BJ (cell line): Measurements from ENCODE around the gene IRAK4. TPM values are rescaled to one million over a fixed set of nuclear protein-coding genes. Genes with fewer than 3 reads are reported as not detected.
A peak's percentile ranks its signal among the peaks of the same experiment; 100 is the strongest.

ENCODE experiments used
- CTCF ChIA-PET: fragments of 350-600 bp; formaldehyde crosslinking; extraction: SDS; loops from one replicate; lab custom pipeline; 2021; ENCODE audit warnings: antibody characterized with exemption, inconsistent platforms; lab: Yijun Ruan, JAX
- POLR2A ChIA-PET: fragments of 300-600 bp; sonication (Branson Sonifier 250); formaldehyde crosslinking; extraction: SDS; loops from one replicate; lab custom pipeline; 2021; ENCODE audit warnings: antibody characterized with exemption; lab: Charles Lee
- DNase-seq: peaks from one replicate; pipeline ENCODE4 v3.0.0-alpha.2; 2011; ENCODE audit warnings: low read depth
- H3K27me3 ChIP-seq: 2 replicates; pipeline ENCODE4 v1.6.0; 2011; ENCODE audit warnings: low read length; ENCODE audit not compliant: control insufficient read depth, insufficient read depth
- H3K36me3 ChIP-seq: 2 replicates; pipeline ENCODE4 v1.5.1; 2011; ENCODE audit warnings: low read length; ENCODE audit not compliant: control insufficient read depth, insufficient read depth
- H3K4me3 ChIP-seq: 2 replicates; pipeline ENCODE4 v1.5.1; 2011; ENCODE audit warnings: low read depth, mild to moderate bottlenecking, control low read depth, low read length
- CTCF ChIP-seq: IDR thresholded peaks from 2 replicates; pipeline ENCODE4 v1.5.1; 2011; ENCODE audit warnings: low read depth, mild to moderate bottlenecking, control low read depth, inconsistent platforms, low read length, moderate library complexity; ENCODE audit not compliant: insufficient read depth
- polyA plus RNA-seq: library from polyadenylated mRNA; depleted of rRNA; stranded (reverse); fragments of >200 nt; gene quantifications from 2 replicates; pipeline ENCODE4 v1.2.3, GENCODE V29; 2011; rRNA removed

Gene IRAK4
- polyA plus RNA-seq, 1 experiment, result 11.3 TPM

GRCh38 chr12:43832463-43833168, 73.9 kb downstream of the IRAK4 start:
- CTCF ChIA-PET, result interaction anchor here (0.7 kb wide), 1 partner anchor 16 kb away, joined by 3 read pairs; no protein-coding TSS in a partner anchor
- H3K36me3 ChIP-seq, result no peaks in the 10 kb centered on the region
- no peak overlapping the region for H3K4me3 ChIP-seq
- no peak for DNase-seq
- H3K27me3 ChIP-seq, result no peaks in the 10 kb centered on the region
- no peak for TF ChIP-seq CTCF
- POLR2A ChIA-PET, result no interaction called here

DNA sequence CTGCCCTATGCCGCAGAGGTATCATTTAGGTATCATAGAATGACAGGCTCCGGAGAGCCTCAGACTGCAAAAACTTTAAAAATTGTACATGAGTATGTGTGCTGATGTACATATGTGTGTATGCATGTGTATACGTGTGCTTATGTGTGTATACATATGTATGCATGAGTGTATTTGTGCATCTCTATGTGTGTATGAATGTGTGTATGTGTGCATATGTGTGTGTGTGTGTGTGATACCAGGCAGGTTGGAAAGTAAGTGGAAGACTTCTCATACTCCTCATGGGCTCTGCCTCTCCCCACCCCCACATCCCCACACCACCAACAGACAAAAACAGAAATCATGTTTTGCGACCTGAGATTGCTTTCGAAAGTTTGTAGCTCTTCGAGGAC, 76.5 kb downstream of the IRAK4 start:
- Histone ChIP-seq H3K4me3 (peak overlapping the region; percentile 66), H3K27me3 (no peaks in the 10 kb centered on the region), H3K36me3 (no peaks in the 10 kb centered on the region)
- no peak for DNase-seq
- ChIA-PET CTCF (interaction anchor here (1.3 kb wide), 1 partner anchor 27 kb away, joined by 3 read pairs; no protein-coding TSS in a partner anchor), POLR2A (no interaction called here)
- no peak for TF ChIP-seq CTCF

DNA sequence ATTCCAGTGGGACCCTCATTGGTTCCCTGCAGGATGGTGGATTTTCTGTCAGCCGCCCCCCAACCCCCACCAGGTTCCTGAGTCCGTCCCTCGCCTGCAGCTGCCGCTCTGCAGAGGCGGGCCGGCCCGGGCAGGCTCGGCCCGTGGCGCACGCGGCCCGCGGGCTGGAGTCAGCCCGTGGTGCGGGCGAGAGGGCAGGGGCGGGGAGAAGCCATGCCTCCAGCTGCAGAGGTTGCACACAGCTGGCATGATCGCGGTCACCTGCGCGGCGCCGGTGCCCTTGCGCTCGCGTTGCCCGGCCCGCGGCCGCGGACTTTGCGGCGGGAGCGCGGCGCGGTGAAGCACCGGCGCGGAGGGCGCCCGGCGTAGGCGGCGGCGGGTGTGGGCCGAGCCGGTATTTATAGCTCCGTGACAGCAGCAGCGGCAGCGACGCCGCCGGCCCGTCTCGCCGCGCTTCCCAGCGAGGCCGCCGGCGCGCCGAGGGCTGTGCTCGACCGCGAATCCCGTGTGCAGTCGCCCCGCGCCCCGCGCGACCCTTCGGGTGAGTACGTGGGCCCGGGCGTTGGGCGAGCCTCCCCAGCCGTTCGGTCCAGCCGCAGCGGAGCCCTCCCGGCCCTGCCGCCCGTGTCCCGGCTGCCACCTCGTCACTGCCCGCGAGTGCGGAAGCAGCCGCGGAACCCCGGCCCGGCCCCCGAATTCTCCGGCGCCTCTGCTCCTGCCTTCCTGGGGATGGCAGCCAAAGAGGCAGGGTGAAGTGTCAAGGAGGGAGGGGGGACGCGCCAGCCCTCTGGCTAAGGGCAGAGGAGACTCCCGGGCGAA, 77.1 kb downstream of the IRAK4 start, which contains the start of gene TMEM117:
Gene TMEM117 (plus strand): TSS at position 426 of the 819 bp plus-strand sequence.
- Histone ChIP-seq H3K4me3 (peak within 1 kb of the TSS; percentile 66), H3K36me3 (no peaks in the 10 kb centered on the region), H3K27me3 (no peaks in the 10 kb centered on the region)
- CTCF ChIA-PET, result interaction anchor here (1.3 kb wide), 1 partner anchor 27 kb away, joined by 3 read pairs; no protein-coding TSS in a partner anchor
- TF ChIP-seq CTCF, result no peak
- POLR2A ChIA-PET, result no interaction called here
- DNase-seq, result peak; percentile 9

- POLR2A ChIA-PET, result no interaction called here
Measured at GRCh38 chr12:43836475-43836989, 77.8 kb downstream of the IRAK4 start.

More at GRCh38 chr12:43836475-43836989, 77.8 kb downstream of the IRAK4 start:
- CTCF ChIA-PET, result no interaction called here
- peak; percentile 3 for DNase-seq
- Histone ChIP-seq H3K27me3 (no peaks in the 10 kb centered on the region), H3K36me3 (no peaks in the 10 kb centered on the region), H3K4me3 (peak overlapping the region; percentile 66)
- no peak for TF ChIP-seq CTCF

Other genes starting within 250 kb of the IRAK4 start
- 0.01 TPM in 1 of 2 replicates, not detected in the other for gene ADAMTS20, start 206.7 kb upstream of the IRAK4 start, polyA plus RNA-seq
- 3.5 and 6.9 TPM in 2 replicates for gene PUS7L, start 161 bp upstream of the IRAK4 start, polyA plus RNA-seq
- gene TWF1, start 47.4 kb downstream of the IRAK4 start, polyA plus RNA-seq, result 49.8 and 109 TPM in 2 replicates
- gene TMEM117, start 77.1 kb downstream of the IRAK4 start, polyA plus RNA-seq, result 4.3 and 7.0 TPM in 2 replicates